GM18951 (cell line): ENCODE measurements around the gene RECQL5.
"Not testable (repeated sequence)": the region's sequence is repeated elsewhere in the genome, so short reads cannot be mapped to it uniquely, and the experiment has no call there.

Experiments used
- POLR2A ChIP-seq: IDR thresholded peaks from 4 replicates; pipeline ENCODE4 v1.6.1; 2011; ENCODE audit warnings: mild to moderate bottlenecking; ENCODE audit not compliant: insufficient read length, insufficient read depth; ENCODE audit errors: extremely low read depth
- in situ Hi-C: fragments of 300-500 bp; cut with MboI; formaldehyde crosslinking; loops from one replicate; pipeline ENCODE4 v1.12.0; 2022; ENCODE audit warnings: low sequenced_read_pairs, mixed read lengths, inconsistent platforms; ENCODE audit not compliant: unreplicated experiment

Gene RECQL5

GRCh38 chr17:75592348-75593020 lies 74.5 kb downstream of the RECQL5 start:
- TF ChIP-seq POLR2A: no peak
- in situ Hi-C loops: no loop called here

- TF ChIP-seq POLR2A: no peak
- in situ Hi-C loops: no loop called here
Measured at GRCh38 chr17:75591722-75592302, 75.1 kb downstream of the RECQL5 start.

GRCh38 chr17:75590849-75591721 lies 75.9 kb downstream of the RECQL5 start:
- no peak for TF ChIP-seq POLR2A
- in situ Hi-C loops: no loop called here

GRCh38 chr17:75590314-75590761 lies 76.6 kb downstream of the RECQL5 start:
- in situ Hi-C loops: no loop called here
- TF ChIP-seq POLR2A: no peak

- in situ Hi-C loops: no loop called here
Measured at GRCh38 chr17:75589919-75590303, 77.0 kb downstream of the RECQL5 start.

GRCh38 chr17:75589012-75589918 lies 77.7 kb downstream of the RECQL5 start:
- no peak for TF ChIP-seq POLR2A

More at GRCh38 chr17:75589919-75590303, 77.0 kb downstream of the RECQL5 start:
- TF ChIP-seq POLR2A: no peak

GRCh38 chr17:75588596-75589011 lies 78.3 kb downstream of the RECQL5 start:
- in situ Hi-C loops: no loop called here
- no peak for TF ChIP-seq POLR2A

More at GRCh38 chr17:75589012-75589918, 77.7 kb downstream of the RECQL5 start:
- in situ Hi-C loops: no loop called here

- TF ChIP-seq POLR2A: no peak
- in situ Hi-C loops: no loop called here
Measured at GRCh38 chr17:75587675-75588595, 79.0 kb downstream of the RECQL5 start, which contains the start of gene MYO15B. MYO15B (plus strand) TSS chr17:75587800; CDS start chr17:75588058, 258 bp downstream.

GRCh38 chr17:75584849-75585175 lies 82.1 kb downstream of the RECQL5 start:
- no peak for TF ChIP-seq POLR2A
- in situ Hi-C loops: no loop called here

GRCh38 chr17:75583197-75583596 lies 83.8 kb downstream of the RECQL5 start:
- in situ Hi-C loops: not testable (repeated sequence)

GRCh38 chr17:75581121-75581725 lies 85.7 kb downstream of the RECQL5 start:
- in situ Hi-C loops: not testable (repeated sequence)
